Subcutaneous adipose tissue (tissue), 4 donors: ENCODE data around the gene DDX54. TPM values are rescaled to one million over a fixed set of nuclear protein-coding genes. Genes with fewer than 3 reads are reported as not detected.

Experiments
- CTCF ChIP-seq: fragments of 450-650 bp; IDR thresholded peaks from one replicate; pipeline ENCODE4 v1.5.1; 2016; ENCODE audit warnings: low read depth, mild to moderate bottlenecking, control low read depth, antibody characterized with exemption, moderate library complexity
- total RNA-seq, 4 donors: library from RNA; depleted of rRNA; stranded (reverse); fragments of >200 nt; gene quantifications; one replicate each; pipeline ENCODE4 v1.1.0, GENCODE V29; 2016

Gene DDX54
- 100 to 1,000 TPM in 1 of 4 donors, 10 to 100 TPM in 3; 27.7 to 107 (median 46.2) TPM for total RNA-seq

- TF ChIP-seq CTCF = no peak
Observed at GRCh38 chr12:113185180-113186032, at the start of gene DDX54, which contains the start of gene RITA1. TSS of gene DDX54 (minus strand) at chr12:113185478. CDS start at chr12:113185451, 27 bp downstream. TSS of gene RITA1 (plus strand) at chr12:113185721. CDS start at chr12:113186747, 1,026 bp downstream.

GRCh38 chr12:113234483-113234882 lies 49.2 kb upstream of the DDX54 start:
- no peak for TF ChIP-seq CTCF

GRCh38 chr12:113233967-113234366 lies 48.7 kb upstream of the DDX54 start:
- TF ChIP-seq CTCF = no peak

- TF ChIP-seq CTCF = no peak
Observed at GRCh38 chr12:113232840-113233585, 47.7 kb upstream of the DDX54 start.

- TF ChIP-seq CTCF = no peak
Observed at GRCh38 chr12:113232089-113232839, 47.0 kb upstream of the DDX54 start.

GRCh38 chr12:113231235-113232088 lies 46.2 kb upstream of the DDX54 start:
- no peak for TF ChIP-seq CTCF
